Nephron (organoid): ENCODE data around the gene ANKRD24.
"Not testable (repeated sequence)": the region's sequence is repeated elsewhere in the genome, so short reads cannot be mapped to it uniquely, and the experiment has no call there.

ENCODE experiments used
- H3K27ac Mint-ChIP-seq, 3 experiments: 2 replicates each; pipeline ENCODE4 v1.8.0; 2020; ENCODE audit warnings: mixed read lengths in 3 of 3, mild to moderate bottlenecking in 2 of 3, moderate library complexity in 1 of 3
- H3K27me3 Mint-ChIP-seq: 2 replicates; pipeline ENCODE4 v1.8.0; 2021; ENCODE audit warnings: low read depth, mild to moderate bottlenecking, moderate library complexity, mixed read lengths
- H3K36me3 Mint-ChIP-seq: 2 replicates; pipeline ENCODE4 v1.8.0; 2020; ENCODE audit warnings: low read depth, mixed read lengths
- H3K4me1 Mint-ChIP-seq: 2 replicates; pipeline ENCODE4 v1.8.0; 2020; ENCODE audit warnings: mixed read lengths
- H3K4me3 Mint-ChIP-seq, 3 experiments: 2 replicates each; pipeline ENCODE4 v1.8.0; 2020; ENCODE audit warnings: mild to moderate bottlenecking in 3 of 3, mixed read lengths in 3 of 3, moderate library complexity in 2 of 3
- H3K9me3 Mint-ChIP-seq: 2 replicates; pipeline ENCODE4 v1.8.0; 2020; ENCODE audit warnings: mixed read lengths
- TF ChIP-seq, protein P1 (sequence below), 3 experiments: fragments of 200-600 bp; sonication (generic); IDR thresholded peaks; one replicate each; pipeline ENCODE4 v1.5.0; 2021; ENCODE audit warnings: antibody characterized with exemption in 3 of 3; ENCODE audit not compliant: unreplicated experiment in 3 of 3

Gene ANKRD24

DNA sequence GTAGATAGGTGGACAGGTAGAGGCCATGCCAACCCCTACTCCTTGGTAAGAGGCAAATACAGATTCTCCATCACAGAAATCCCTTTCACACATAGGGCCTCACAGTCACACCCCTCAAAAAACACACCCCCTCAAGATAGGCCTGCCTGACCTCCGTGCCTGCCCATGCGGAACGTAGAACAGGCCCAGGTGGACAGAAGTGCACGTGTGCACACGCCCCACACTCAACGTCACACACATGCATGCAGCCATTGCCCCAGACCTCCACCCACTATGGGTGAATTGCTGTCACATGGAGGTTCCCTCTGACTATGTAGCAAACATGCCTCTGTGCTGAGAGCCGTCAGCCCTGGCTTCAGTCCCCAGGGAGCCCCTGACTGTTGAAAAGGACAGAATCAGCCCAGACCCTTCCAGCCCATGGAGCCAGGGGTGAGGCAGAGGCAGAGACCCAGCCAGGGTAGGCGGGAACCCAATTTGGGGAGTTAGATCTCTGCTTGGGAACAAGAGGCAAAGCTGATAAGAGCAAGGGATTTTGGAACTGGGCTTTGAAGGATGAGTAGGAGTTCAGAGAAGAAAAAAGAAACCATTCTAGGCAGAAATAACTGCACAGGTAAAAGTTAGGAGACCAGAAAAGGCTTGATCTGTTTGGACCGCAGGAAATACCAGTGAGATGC, 3.1 kb downstream of the ANKRD24 start:
- Mint-ChIP-seq H3K36me3 (no peaks in the 10 kb centered on the region), H3K4me1 (peaks cover 11% of the 10 kb centered on the region), H3K9me3 (no peaks in the 10 kb centered on the region), H3K27me3 (peaks cover 13% of the 10 kb centered on the region), H3K4me3 (peak overlapping the region; percentile 31 to 81 (median 46)), H3K27ac (no peak overlapping the region)
- TF ChIP-seq, protein P1, sequence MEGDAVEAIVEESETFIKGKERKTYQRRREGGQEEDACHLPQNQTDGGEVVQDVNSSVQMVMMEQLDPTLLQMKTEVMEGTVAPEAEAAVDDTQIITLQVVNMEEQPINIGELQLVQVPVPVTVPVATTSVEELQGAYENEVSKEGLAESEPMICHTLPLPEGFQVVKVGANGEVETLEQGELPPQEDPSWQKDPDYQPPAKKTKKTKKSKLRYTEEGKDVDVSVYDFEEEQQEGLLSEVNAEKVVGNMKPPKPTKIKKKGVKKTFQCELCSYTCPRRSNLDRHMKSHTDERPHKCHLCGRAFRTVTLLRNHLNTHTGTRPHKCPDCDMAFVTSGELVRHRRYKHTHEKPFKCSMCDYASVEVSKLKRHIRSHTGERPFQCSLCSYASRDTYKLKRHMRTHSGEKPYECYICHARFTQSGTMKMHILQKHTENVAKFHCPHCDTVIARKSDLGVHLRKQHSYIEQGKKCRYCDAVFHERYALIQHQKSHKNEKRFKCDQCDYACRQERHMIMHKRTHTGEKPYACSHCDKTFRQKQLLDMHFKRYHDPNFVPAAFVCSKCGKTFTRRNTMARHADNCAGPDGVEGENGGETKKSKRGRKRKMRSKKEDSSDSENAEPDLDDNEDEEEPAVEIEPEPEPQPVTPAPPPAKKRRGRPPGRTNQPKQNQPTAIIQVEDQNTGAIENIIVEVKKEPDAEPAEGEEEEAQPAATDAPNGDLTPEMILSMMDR (IDR thresholded peaks at IDR 0.05; ENCODE audit: unreplicated experiment in 3 of 3): no peak

GRCh38 chr19:4186087-4186993, 3.9 kb downstream of the ANKRD24 start:
- H3K36me3 Mint-ChIP-seq: no peaks in the 10 kb centered on the region
- H3K9me3 Mint-ChIP-seq: no peaks in the 10 kb centered on the region
- TF ChIP-seq, protein P1 (IDR thresholded peaks at IDR 0.05; ENCODE audit: unreplicated experiment in 3 of 3): peak; percentile 59 to 73 (median 72)
- peak overlapping the region in 1 of 3 experiments; percentile 2 for H3K4me3 Mint-ChIP-seq
- H3K27me3 Mint-ChIP-seq: peaks cover 13% of the 10 kb centered on the region
- H3K4me1 Mint-ChIP-seq: peaks cover 11% of the 10 kb centered on the region
- H3K27ac Mint-ChIP-seq: no peak overlapping the region

DNA sequence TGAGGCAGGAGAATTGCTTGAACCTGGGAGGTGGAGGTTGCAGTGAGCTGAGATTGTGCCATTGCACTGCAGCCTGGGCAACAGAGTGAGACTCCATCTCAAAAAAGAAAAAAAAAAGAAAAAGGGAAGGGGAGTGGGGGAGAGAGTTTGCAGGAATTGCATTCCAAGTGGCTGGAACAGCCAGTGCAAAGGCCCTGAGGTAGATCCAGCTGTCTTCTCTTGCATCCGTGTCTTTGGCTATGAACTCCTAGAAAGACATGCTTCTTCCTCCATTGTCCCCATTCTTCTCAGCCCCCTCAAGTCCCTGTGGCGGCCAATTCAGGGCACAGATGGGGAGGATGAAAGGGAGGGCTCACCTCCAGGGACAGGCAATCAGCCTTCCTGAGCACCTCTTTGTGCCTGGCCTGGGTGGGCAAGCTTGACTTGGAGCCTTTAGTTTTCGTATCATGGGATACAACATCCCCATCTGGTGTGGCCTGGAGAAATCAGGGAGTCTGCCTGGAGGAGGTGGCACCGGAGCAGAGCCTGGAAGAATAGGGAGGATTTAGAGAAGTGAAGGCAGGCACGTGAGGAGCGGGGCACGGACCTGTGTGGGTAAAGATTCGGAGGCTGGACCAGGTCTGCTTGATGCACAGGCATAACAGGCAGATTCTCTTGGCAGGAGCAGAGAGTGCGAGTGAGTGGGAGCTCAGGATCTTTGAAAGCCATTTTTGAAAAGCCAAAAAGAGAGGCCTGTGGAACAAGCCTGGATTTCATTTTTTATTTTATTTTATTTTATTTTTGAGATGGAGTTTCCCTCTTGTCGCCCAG, 5.0 kb downstream of the ANKRD24 start:
- Mint-ChIP-seq H3K9me3 (no peaks in the 10 kb centered on the region), H3K27ac (no peak overlapping the region), H3K36me3 (no peaks in the 10 kb centered on the region), H3K4me1 (peaks cover 5% of the 10 kb centered on the region), H3K4me3 (no peak overlapping the region), H3K27me3 (peaks cover 15% of the 10 kb centered on the region)
- TF ChIP-seq, protein P1 (IDR thresholded peaks at IDR 0.05; ENCODE audit: unreplicated experiment in 3 of 3): no peak

GRCh38 chr19:4189641-4190040, 7.2 kb downstream of the ANKRD24 start:
- TF ChIP-seq, protein P1 (IDR thresholded peaks at IDR 0.05; ENCODE audit: unreplicated experiment in 3 of 3): no peak
- Mint-ChIP-seq H3K4me1 (no peaks in the 10 kb centered on the region), H3K4me3 (no peak overlapping the region), H3K27me3 (peaks cover 25% of the 10 kb centered on the region), H3K9me3 (no peaks in the 10 kb centered on the region), H3K27ac (no peak overlapping the region), H3K36me3 (no peaks in the 10 kb centered on the region)

DNA sequence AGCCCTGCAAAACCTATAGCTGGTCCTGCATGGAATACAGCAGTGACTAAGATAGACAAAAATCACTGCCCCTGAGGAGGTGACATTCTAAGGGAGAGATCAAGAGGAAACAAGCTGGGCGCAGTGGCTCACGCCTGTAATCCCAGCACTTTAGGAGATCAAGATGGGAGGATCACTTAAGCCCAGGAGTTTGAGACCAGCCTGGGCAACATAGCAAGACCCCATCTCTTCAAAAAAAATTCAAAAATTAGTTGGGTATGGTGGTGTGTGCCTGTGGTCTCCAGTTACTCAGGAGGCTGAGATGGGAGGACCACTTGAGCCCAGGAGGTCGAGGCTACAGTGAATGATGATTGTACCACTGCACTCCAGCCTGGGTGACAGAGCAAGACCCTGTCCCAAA, 10.0 kb downstream of the ANKRD24 start:
- not testable (repeated sequence) for H3K36me3 Mint-ChIP-seq, H3K9me3 Mint-ChIP-seq, H3K4me3 Mint-ChIP-seq, H3K27ac Mint-ChIP-seq, H3K4me1 Mint-ChIP-seq
- H3K27me3 Mint-ChIP-seq: peaks cover 48% of the 10 kb centered on the region

DNA sequence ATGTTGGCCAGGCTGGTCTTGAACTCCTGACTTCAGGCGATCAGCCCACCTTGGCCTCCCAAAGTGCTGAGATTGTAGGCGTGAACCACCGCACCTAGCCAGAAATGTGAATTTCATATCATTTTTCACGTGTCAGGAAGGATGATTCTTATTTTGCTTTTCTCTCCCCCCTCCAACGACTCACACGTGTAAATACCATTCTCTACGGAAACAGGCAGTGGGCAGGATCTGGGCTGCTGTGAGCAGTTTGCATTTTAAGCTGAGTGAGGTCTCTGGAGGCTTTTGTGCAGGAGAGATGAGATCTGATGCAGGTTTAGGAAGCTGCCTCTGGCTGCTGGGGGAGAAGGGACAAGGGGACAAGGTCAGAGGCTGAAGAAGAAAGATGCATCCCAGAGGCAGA, 11.9 kb downstream of the ANKRD24 start:
- Mint-ChIP-seq H3K36me3 (peaks cover 7% of the 10 kb centered on the region), H3K4me3 (no peak overlapping the region), H3K27ac (no peak overlapping the region), H3K27me3 (peaks cover 63% of the 10 kb centered on the region), H3K9me3 (peaks cover 6% of the 10 kb centered on the region), H3K4me1 (peaks cover 11% of the 10 kb centered on the region)
- TF ChIP-seq, protein P1 (IDR thresholded peaks at IDR 0.05; ENCODE audit: unreplicated experiment in 3 of 3): no peak
